MCF 10A (cell line): ENCODE measurements around the gene PRKCQ. TPM values are rescaled to one million over a fixed set of nuclear protein-coding genes. Genes with fewer than 3 reads are reported as not detected.

ENCODE experiments used
- BruUV-seq: library from RNA; stranded (reverse); fragments of 400-500 nt; replicated peaks from 2 replicates; lab custom pipeline; 2021; lab: Mats Ljungman, UMichigan
- CTCF ChIA-PET: fragments of 300-600 bp; sonication (Branson Sonifier 250); formaldehyde crosslinking; extraction: SDS; loops from one replicate; lab custom pipeline; 2021; ENCODE audit warnings: antibody characterized with exemption, inconsistent platforms; lab: Yijun Ruan, JAX
- POLR2A ChIA-PET: fragments of 300-600, 350-650 bp; sonication (Branson Sonifier 250); formaldehyde crosslinking; extraction: SDS; loops from one replicate; lab custom pipeline; 2020; ENCODE audit warnings: antibody characterized with exemption, inconsistent platforms; lab: Yijun Ruan, JAX
- DNase-seq: peaks from one replicate; pipeline ENCODE4 v3.0.0-alpha.2; 2018; ENCODE audit not compliant: unreplicated experiment
- H3K27ac Mint-ChIP-seq: one replicate; pipeline ENCODE4 v1.8.0; 2022; ENCODE audit warnings: mild to moderate bottlenecking, low read depth, mixed read lengths; ENCODE audit not compliant: unreplicated experiment
- H3K27me3 Mint-ChIP-seq: one replicate; pipeline ENCODE4 v1.8.0; 2022; ENCODE audit warnings: mixed read lengths; ENCODE audit not compliant: insufficient read depth, unreplicated experiment
- H3K36me3 Mint-ChIP-seq: one replicate; pipeline ENCODE4 v1.8.0; 2022; ENCODE audit warnings: mild to moderate bottlenecking, moderate library complexity, mixed read lengths; ENCODE audit not compliant: insufficient read depth, unreplicated experiment
- H3K4me1 Mint-ChIP-seq: one replicate; pipeline ENCODE4 v1.8.0; 2022; ENCODE audit warnings: mixed read lengths; ENCODE audit not compliant: insufficient read depth, unreplicated experiment
- H3K4me3 Mint-ChIP-seq: one replicate; pipeline ENCODE4 v1.8.0; 2022; ENCODE audit warnings: mild to moderate bottlenecking, moderate library complexity, mixed read lengths; ENCODE audit not compliant: unreplicated experiment
- H3K9me3 Mint-ChIP-seq: one replicate; pipeline ENCODE4 v1.8.0; 2022; ENCODE audit warnings: mixed read lengths; ENCODE audit not compliant: unreplicated experiment
- intact Hi-C: fragments of 100-400 bp; cut with micrococcal nuclease; formaldehyde crosslinking; loops from 2 replicates; pipeline ENCODE4 v1.14.1; 2022
- total RNA-seq: library from RNA; stranded (reverse); gene quantifications from 2 replicates; pipeline ENCODE4 v1.2.3, GENCODE V29; 2022
- TF ChIP-seq, protein P1 (sequence below): fragments of 200-600 bp; IDR thresholded peaks from one replicate; pipeline ENCODE4 v1.8.0; 2022; ENCODE audit warnings: antibody characterized with exemption, mild to moderate bottlenecking; ENCODE audit not compliant: unreplicated experiment

PRKCQ gene
- total RNA-seq, 1 experiment from 2014 or later = 0.44 TPM

DNA sequence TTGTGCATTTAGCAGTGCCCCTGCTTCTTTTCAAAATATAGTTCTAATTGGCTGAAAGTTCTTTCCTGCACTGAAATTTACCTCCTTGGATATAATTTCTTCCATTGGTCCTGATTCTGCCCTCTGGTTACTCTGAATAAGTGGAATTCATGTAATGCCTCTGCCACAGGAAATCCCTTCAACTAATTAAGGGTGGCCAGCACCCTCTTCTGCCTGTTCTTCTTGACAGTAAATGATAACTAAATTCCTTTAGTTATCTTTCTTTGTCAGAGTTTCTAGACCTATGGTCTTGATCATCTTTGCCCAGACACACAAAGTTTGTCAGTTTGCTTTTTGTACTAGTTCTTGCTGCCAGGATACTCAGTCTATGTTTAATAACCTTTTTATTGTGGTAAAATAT is 40.2 kb downstream of the PRKCQ start:
- BruUV-seq = no TSS peak
- no peaks in the 10 kb centered on the region for H3K36me3 Mint-ChIP-seq
- DNase-seq = no peak
- no peak overlapping the region for H3K4me3 Mint-ChIP-seq
- CTCF ChIA-PET = no interaction called here
- no peak overlapping the region for H3K27ac Mint-ChIP-seq
- POLR2A ChIA-PET = no interaction called here
- intact Hi-C loops = no loop called here
- no peaks in the 10 kb centered on the region for H3K9me3 Mint-ChIP-seq
- TF ChIP-seq, protein P1, sequence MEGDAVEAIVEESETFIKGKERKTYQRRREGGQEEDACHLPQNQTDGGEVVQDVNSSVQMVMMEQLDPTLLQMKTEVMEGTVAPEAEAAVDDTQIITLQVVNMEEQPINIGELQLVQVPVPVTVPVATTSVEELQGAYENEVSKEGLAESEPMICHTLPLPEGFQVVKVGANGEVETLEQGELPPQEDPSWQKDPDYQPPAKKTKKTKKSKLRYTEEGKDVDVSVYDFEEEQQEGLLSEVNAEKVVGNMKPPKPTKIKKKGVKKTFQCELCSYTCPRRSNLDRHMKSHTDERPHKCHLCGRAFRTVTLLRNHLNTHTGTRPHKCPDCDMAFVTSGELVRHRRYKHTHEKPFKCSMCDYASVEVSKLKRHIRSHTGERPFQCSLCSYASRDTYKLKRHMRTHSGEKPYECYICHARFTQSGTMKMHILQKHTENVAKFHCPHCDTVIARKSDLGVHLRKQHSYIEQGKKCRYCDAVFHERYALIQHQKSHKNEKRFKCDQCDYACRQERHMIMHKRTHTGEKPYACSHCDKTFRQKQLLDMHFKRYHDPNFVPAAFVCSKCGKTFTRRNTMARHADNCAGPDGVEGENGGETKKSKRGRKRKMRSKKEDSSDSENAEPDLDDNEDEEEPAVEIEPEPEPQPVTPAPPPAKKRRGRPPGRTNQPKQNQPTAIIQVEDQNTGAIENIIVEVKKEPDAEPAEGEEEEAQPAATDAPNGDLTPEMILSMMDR = no peak
- peaks cover 13% of the 10 kb centered on the region for H3K27me3 Mint-ChIP-seq
- no peaks in the 10 kb centered on the region for H3K4me1 Mint-ChIP-seq

DNA sequence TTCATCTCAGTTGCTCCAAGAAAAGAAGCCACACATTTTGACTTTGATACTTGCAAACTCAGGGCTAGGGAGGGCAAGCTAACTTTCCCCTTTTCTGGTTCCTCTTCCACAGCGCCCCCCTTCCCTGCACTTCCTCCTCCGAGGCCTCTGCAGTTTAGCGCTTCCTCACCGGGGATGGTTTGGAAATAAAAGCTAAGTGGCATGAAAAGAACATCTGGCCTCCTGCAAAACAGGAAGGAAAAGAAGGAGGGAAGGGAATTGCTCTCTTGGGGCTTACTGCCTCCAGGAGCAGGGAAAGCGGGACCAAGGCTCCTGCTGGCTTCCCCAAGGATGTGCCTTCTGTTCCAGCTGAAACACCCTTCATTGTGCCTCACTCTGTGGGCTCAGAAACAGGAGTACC is 42.3 kb downstream of the PRKCQ start:
- Mint-ChIP-seq H3K4me1 (no peaks in the 10 kb centered on the region), H3K36me3 (no peaks in the 10 kb centered on the region), H3K4me3 (no peak overlapping the region), H3K27ac (no peak overlapping the region), H3K27me3 (peaks cover 13% of the 10 kb centered on the region), H3K9me3 (no peaks in the 10 kb centered on the region)
- intact Hi-C loops = no loop called here
- POLR2A ChIA-PET = no interaction called here
- no TSS peak for BruUV-seq
- DNase-seq = no peak
- CTCF ChIA-PET = interaction anchor here (0.5 kb wide), 1 partner anchor 41 kb away, joined by 3 read pairs; no protein-coding TSS in a partner anchor
- TF ChIP-seq, protein P1 = no peak

DNA sequence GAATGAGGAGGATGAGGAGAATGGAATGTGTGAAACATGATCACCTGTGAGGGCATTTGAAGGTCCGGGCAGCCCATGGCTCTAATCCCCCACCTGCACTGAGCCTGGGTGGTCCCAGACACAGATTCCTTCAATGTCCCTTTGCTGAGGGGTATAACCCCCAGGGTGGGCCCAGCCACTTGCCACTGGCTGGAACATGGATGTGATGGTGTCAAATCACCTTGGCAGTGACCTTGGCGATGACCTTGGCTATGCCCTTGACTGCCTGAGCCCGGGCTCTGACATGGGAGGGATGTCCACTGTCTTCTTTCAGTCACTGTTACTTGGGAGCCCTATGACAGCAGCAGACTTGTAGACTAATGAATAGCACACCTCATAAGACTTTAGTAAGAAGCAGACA is 44.0 kb downstream of the PRKCQ start:
- DNase-seq = no peak
- H3K27me3 Mint-ChIP-seq = peaks cover 13% of the 10 kb centered on the region
- POLR2A ChIA-PET = no interaction called here
- no peak overlapping the region for H3K4me3 Mint-ChIP-seq
- CTCF ChIA-PET = no interaction called here
- H3K9me3 Mint-ChIP-seq = no peaks in the 10 kb centered on the region
- no peaks in the 10 kb centered on the region for H3K4me1 Mint-ChIP-seq
- intact Hi-C loops = no loop called here
- no peak overlapping the region for H3K27ac Mint-ChIP-seq
- no peaks in the 10 kb centered on the region for H3K36me3 Mint-ChIP-seq
- BruUV-seq = no TSS peak
- TF ChIP-seq, protein P1 = no peak

DNA sequence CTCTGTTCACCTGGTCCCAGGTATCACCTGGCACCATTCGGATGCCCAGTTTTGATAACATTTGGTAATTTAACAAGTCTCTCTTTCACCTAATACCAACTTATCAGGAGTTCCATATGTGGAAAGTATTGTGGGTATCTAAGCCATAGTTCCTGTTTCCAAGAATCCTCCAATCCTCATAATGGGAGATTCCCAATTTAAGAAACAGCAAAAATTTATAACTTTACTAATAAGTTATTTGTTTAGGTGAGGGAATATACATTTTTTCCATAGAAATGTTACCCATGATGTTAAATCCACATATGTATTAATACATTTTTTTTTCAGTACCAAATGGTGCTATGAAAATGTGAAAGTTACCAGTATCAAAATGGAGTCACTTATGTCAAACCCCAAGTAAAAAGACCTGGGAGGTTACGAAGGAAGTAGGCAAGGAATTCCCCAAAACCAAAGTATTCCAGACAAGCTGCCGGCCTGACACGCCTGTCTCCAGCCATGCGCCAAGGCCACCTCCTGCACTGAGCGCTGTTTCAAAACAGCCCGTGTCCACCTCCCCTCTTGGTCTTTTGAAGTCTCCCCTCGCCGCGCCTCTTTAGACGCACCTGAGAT is 44.8 kb downstream of the PRKCQ start:
- Mint-ChIP-seq H3K9me3 (no peaks in the 10 kb centered on the region), H3K4me3 (no peak overlapping the region), H3K36me3 (no peaks in the 10 kb centered on the region), H3K4me1 (no peaks in the 10 kb centered on the region), H3K27ac (no peak overlapping the region), H3K27me3 (peaks cover 13% of the 10 kb centered on the region)
- intact Hi-C loops = no loop called here
- POLR2A ChIA-PET = no interaction called here
- CTCF ChIA-PET = no interaction called here
- BruUV-seq = no TSS peak
- no peak for DNase-seq
- TF ChIP-seq, protein P1 = no peak
